Naive thymus-derived CD4-positive, alpha-beta T cell (primary cell): ENCODE data around the gene S100P. TPM values are rescaled to one million over a fixed set of nuclear protein-coding genes. Genes with fewer than 3 reads are reported as not detected.
"Not testable (repeated sequence)": the region's sequence is repeated elsewhere in the genome, so short reads cannot be mapped to it uniquely, and the experiment has no call there.

ENCODE experiments used
- ATAC-seq: fragments of 150-1000 bp; cut with Tn5 transposase; 2 replicates; pipeline ENCODE4 v1.10.0; 2021; ENCODE audit warnings: mild to moderate bottlenecking, moderate library complexity
- CTCF ChIA-PET: fragments of 350-600 bp; sonication (Branson Sonifier 250); formaldehyde crosslinking; loops from one replicate; lab custom pipeline; 2021; ENCODE audit warnings: antibody characterized with exemption; lab: Charles Lee
- POLR2A ChIA-PET: fragments of 350-600 bp; sonication (Branson Sonifier 250); formaldehyde crosslinking; loops from one replicate; lab custom pipeline; 2021; ENCODE audit warnings: antibody characterized with exemption, inconsistent platforms; lab: Charles Lee
- DNase-seq, 9 donors: peaks; one replicate each; pipeline versions ENCODE4 v3.0.0 to v3.0.0-alpha.2; 2020 to 2022; ENCODE audit warnings: mixed read lengths in 1 of 9
- H3K27ac ChIP-seq: one replicate; pipeline ENCODE4 v1.7.0; 2013; ENCODE audit warnings: mild to moderate bottlenecking, low read depth, low read length, moderate library complexity
- H3K27me3 ChIP-seq, 2 donors: one replicate each; pipeline ENCODE4 v1.7.0; 2013; ENCODE audit warnings: low read length in 2 of 2, mild to moderate bottlenecking in 2 of 2, moderate library complexity in 2 of 2; ENCODE audit not compliant: control insufficient read depth in 2 of 2, insufficient read depth in 2 of 2
- H3K36me3 ChIP-seq, 3 experiments: 1 replicate in 2 of 3; 2 replicates in 1 of 3; pipeline ENCODE4 v1.7.0; 2013; ENCODE audit warnings: low read length in 3 of 3, mild to moderate bottlenecking in 3 of 3, moderate library complexity in 1 of 3; ENCODE audit not compliant: insufficient read depth in 3 of 3, control insufficient read depth in 2 of 3
- H3K4me1 ChIP-seq, 2 donors: one replicate each; pipeline ENCODE4 v1.7.0; 2013; ENCODE audit warnings: low read length in 2 of 2, mild to moderate bottlenecking in 2 of 2, moderate library complexity in 1 of 2; ENCODE audit not compliant: control insufficient read depth in 2 of 2, insufficient read depth in 2 of 2
- H3K4me3 ChIP-seq: 2 replicates; pipeline ENCODE4 v1.7.0; 2013; ENCODE audit warnings: mild to moderate bottlenecking, low read length
- H3K9me3 ChIP-seq, 3 experiments: 1 replicate in 2 of 3; 2 replicates in 1 of 3; pipeline ENCODE4 v1.7.0; 2013; ENCODE audit warnings: low read length in 3 of 3; ENCODE audit not compliant: control insufficient read depth in 2 of 3
- H3K27ac Mint-ChIP-seq, 9 donors: one replicate each; pipeline ENCODE4 v1.8.0; 2020 to 2022; ENCODE audit warnings: mixed read lengths in 9 of 9, mild to moderate bottlenecking in 8 of 9, moderate library complexity in 5 of 9, inconsistent platforms in 2 of 9
- H3K27me3 Mint-ChIP-seq, 5 donors: one replicate each; pipeline ENCODE4 v1.8.0; 2021 to 2022; ENCODE audit warnings: mixed read lengths in 5 of 5, mild to moderate bottlenecking in 1 of 5
- H3K36me3 Mint-ChIP-seq, 5 donors: one replicate each; pipeline ENCODE4 v1.8.0; 2020 to 2022; ENCODE audit warnings: mixed read lengths in 5 of 5, mild to moderate bottlenecking in 3 of 5, inconsistent platforms in 1 of 5
- H3K4me1 Mint-ChIP-seq, 7 donors: one replicate each; pipeline ENCODE4 v1.8.0; 2020 to 2022; ENCODE audit warnings: mixed read lengths in 7 of 7, mild to moderate bottlenecking in 3 of 7, inconsistent platforms in 1 of 7
- H3K4me3 Mint-ChIP-seq, 10 donors: one replicate each; pipeline ENCODE4 v1.8.0; 2020 to 2022; ENCODE audit warnings: mild to moderate bottlenecking in 10 of 10, mixed read lengths in 10 of 10, moderate library complexity in 6 of 10, inconsistent platforms in 2 of 10
- H3K9me3 Mint-ChIP-seq, 11 donors: one replicate each; pipeline ENCODE4 v1.8.0; 2020 to 2022; ENCODE audit warnings: mixed read lengths in 11 of 11, mild to moderate bottlenecking in 4 of 11, inconsistent platforms in 1 of 11, moderate library complexity in 1 of 11
- intact Hi-C, 2 donors: fragments of 100-400 bp; cut with micrococcal nuclease; formaldehyde crosslinking; loops; one replicate each; pipeline ENCODE4 v1.15.1; 2023
- polyA plus RNA-seq, 2 donors: library from polyadenylated mRNA; unstranded; fragments of 300-500 nt; fragmentation: Illumina TruSeq; gene quantifications; one replicate each; pipeline ENCODE4 v1.2.3, GENCODE V29; 2021
- total RNA-seq, 6 experiments: library from RNA in 5 of 6; stranded (reverse) in 5 of 6; gene quantifications; 1 replicate in 5 of 6; 2 replicates in 1 of 6; pipeline ENCODE4 v1.2.3 and lab custom pipeline; 2021 to 2026

The S100P gene
- total and polyA plus RNA-seq, 7 experiments from 2014 or later = 0.65 to 15.7 (median 8.0) TPM; not detected in 3

DNA sequence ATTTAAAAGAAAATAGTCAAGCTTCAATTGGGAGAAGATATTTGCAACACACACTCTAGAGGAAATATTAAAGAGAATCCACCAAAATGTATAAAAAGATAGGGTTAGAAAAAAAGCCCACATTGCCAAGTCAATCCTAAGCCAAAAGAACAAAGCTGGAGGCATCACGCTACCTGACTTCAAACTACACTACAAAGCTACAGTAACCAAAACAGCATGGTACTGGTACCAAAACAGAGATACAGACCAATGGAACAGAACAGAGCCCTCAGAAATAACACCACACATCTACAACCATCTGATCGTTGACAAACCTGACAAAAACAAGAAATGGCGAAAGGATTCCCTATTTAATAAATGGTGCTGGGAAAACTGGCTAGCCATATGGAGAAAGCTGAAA, 39.5 kb upstream of the S100P start:
- H3K9me3 ChIP-seq, H3K36me3 ChIP-seq, DNase-seq, H3K36me3 Mint-ChIP-seq, intact Hi-C loops, H3K27me3 ChIP-seq, H3K4me3 Mint-ChIP-seq, H3K4me1 ChIP-seq, ATAC-seq, CTCF ChIA-PET, H3K9me3 Mint-ChIP-seq, H3K27ac ChIP-seq, H3K4me3 ChIP-seq, H3K27me3 Mint-ChIP-seq: not testable (repeated sequence)
- Mint-ChIP-seq H3K27ac (peak overlapping the region in 1 of 9 donors; percentile 21), H3K4me1 (peaks cover 0 to 13% (median 10%) of the 10 kb centered on the region in 7 donors)
- POLR2A ChIA-PET = interaction anchor here (0.9 to 1.6 kb wide), 4 partner anchors 9 to 14 kb away, joined by 4 to 6 read pairs (median 4); partner anchors contain the start of gene MRFAP1

DNA sequence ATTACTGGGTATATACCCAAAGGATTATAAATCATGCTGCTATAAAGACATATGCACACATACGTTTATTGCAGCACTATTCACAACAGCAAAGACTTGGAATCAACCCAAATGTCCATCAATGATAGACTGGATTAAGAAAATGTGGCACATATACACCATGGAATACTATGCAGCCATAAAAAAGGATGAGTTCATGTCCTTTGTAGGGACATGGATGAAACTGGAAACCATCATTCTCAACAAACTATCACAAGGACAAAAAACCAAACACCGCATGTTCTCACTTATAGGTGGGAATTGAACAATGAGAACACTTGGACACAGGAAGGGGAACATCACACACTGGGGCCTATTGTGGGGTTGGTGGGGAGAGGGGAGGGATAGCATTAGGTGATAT, 38.4 kb upstream of the S100P start:
- CTCF ChIA-PET, H3K36me3 Mint-ChIP-seq, H3K9me3 Mint-ChIP-seq, ATAC-seq, H3K4me1 ChIP-seq, H3K9me3 ChIP-seq, DNase-seq, H3K27ac Mint-ChIP-seq, H3K27me3 ChIP-seq, H3K27ac ChIP-seq, H3K36me3 ChIP-seq, H3K4me3 Mint-ChIP-seq, H3K4me3 ChIP-seq, intact Hi-C loops: not testable (repeated sequence)
- POLR2A ChIA-PET = interaction anchor here (6.6 kb wide), 1 partner anchor 13 kb away, joined by 90 read pairs; the partner anchor contains the start of gene MRFAP1
- H3K27me3 Mint-ChIP-seq = peaks cover 0 to 14% (median 0%) of the 10 kb centered on the region in 5 donors
- peaks cover 0 to 15% (median 10%) of the 10 kb centered on the region in 7 donors for H3K4me1 Mint-ChIP-seq

DNA sequence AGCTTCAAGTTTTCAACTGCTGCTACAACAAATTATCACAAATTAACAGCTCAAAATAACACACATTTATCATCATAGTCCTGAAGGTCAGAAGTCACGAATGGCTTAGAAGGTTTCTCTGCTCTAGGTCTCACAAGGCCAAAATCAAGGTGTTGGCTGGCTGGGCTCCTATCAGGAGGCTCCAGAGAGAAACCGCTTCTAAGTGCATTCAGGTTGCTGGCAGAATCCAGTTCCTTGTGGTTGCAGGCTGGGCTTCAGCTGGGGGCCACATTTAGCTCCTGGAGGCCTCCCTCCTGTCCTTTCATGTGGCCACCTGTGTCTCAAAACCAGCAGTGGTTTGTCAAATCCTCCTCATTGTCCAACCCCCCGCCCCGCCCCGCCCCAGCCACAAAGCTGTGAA, 37.8 kb upstream of the S100P start:
- intact Hi-C loops = no loop called here
- peaks cover 0 to 15% (median 10%) of the 10 kb centered on the region in 7 donors for H3K4me1 Mint-ChIP-seq
- H3K27me3 ChIP-seq = no peaks in the 10 kb centered on the region
- H3K4me3 Mint-ChIP-seq = no peak overlapping the region
- CTCF ChIA-PET = no interaction called here
- DNase-seq (no peak), ATAC-seq (no peak)
- no peaks in the 10 kb centered on the region for H3K36me3 ChIP-seq
- H3K27me3 Mint-ChIP-seq = peaks cover 0 to 20% (median 0%) of the 10 kb centered on the region in 5 donors
- H3K4me1 ChIP-seq = peaks cover 4 to 5% of the 10 kb centered on the region in 2 donors
- no peak overlapping the region for H3K27ac ChIP-seq
- peak overlapping the region in 1 of 9 donors; percentile 43 for H3K27ac Mint-ChIP-seq
- H3K9me3 ChIP-seq = no peaks in the 10 kb centered on the region
- POLR2A ChIA-PET = interaction anchor here (1.5 to 6.6 kb wide), 3 partner anchors 13 to 19 kb away, joined by 5 to 90 read pairs (median 48); partner anchors contain the start of gene MRFAP1
- peaks cover 0 to 6% (median 0%) of the 10 kb centered on the region in 5 donors for H3K36me3 Mint-ChIP-seq
- H3K4me3 ChIP-seq = no peak overlapping the region
- H3K9me3 Mint-ChIP-seq = peaks cover 0 to 6% (median 0%) of the 10 kb centered on the region in 11 donors

DNA sequence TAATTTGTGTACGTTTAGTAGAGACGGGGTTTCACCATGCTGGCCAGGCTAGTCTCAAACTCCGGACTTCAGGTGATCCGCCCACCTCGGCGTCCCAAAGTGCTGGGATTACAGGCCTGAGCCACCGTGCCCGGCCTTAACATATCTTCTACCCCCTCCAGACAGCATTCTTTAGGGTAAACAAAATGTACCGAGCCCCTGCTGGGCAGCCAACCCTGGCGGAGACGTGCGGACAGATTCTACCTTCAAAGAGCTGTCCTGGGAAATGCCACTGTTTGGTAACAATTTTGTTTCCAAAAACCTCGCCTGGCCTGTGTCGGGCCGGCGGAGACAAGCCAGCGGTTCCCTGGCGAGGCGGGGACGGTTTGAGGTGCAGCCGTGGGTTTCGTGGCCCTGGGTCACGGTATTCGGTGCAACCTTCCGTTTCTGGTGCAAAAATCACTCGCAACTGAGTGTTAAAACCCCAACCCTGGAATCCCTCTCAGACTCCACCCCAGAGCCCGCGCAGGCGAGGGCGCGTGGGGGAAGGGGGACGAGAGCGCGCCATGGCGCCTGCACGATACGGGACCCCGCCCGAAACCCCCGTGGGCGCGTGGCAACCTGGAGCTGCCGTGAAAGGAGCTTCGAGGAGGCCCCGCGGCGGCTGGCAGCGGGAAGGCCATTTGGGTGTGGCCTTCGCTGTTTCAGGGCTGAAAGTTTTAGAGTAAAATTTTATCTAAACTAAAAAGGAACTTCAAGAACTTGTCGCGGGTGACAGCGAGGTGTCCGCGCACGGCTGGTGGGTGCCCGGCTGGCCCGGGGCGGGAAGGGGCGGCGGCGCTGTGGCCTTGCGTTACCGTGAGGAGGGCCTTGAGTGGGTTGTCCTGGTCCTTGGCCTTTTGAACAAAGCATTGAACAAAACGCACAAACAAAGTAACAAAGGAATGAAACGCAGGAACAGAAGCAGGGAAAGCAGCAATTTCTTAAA, 36.2 kb upstream of the S100P start:
- DNase-seq (no peak), ATAC-seq (no peak)
- H3K27me3 Mint-ChIP-seq = peaks cover 0 to 35% (median 0%) of the 10 kb centered on the region in 5 donors
- H3K9me3 ChIP-seq = no peaks in the 10 kb centered on the region
- POLR2A ChIA-PET = interaction anchor here (0.6 to 6.6 kb wide), 6 partner anchors 9 to 53 kb away, joined by 3 to 90 read pairs (median 5); partner anchors contain the start of gene MRFAP1
- H3K4me3 ChIP-seq = no peak overlapping the region
- peaks cover 0 to 2% of the 10 kb centered on the region in 2 donors for H3K27me3 ChIP-seq
- peaks cover 0 to 6% (median 0%) of the 10 kb centered on the region in 5 donors for H3K36me3 Mint-ChIP-seq
- H3K27ac Mint-ChIP-seq = peak overlapping the region in 1 of 9 donors; percentile 11
- H3K4me1 Mint-ChIP-seq = peaks cover 0 to 15% (median 10%) of the 10 kb centered on the region in 7 donors
- intact Hi-C loops = loop anchor here in 1 of 2 donors (1.0 kb wide), 1 partner anchor 17 kb away; the partner anchor contains the start of gene MRFAP1
- CTCF ChIA-PET = interaction anchor here (0.6 kb wide), 1 partner anchor 40 kb away, joined by 3 read pairs; no protein-coding TSS in a partner anchor
- peaks cover 4 to 5% of the 10 kb centered on the region in 2 donors for H3K4me1 ChIP-seq
- no peaks in the 10 kb centered on the region for H3K36me3 ChIP-seq
- H3K4me3 Mint-ChIP-seq = peak overlapping the region in 8 of 10 donors; percentile 60 to 81 (median 76)
- peaks cover 0 to 6% (median 0%) of the 10 kb centered on the region in 11 donors for H3K9me3 Mint-ChIP-seq
- H3K27ac ChIP-seq = no peak overlapping the region

DNA sequence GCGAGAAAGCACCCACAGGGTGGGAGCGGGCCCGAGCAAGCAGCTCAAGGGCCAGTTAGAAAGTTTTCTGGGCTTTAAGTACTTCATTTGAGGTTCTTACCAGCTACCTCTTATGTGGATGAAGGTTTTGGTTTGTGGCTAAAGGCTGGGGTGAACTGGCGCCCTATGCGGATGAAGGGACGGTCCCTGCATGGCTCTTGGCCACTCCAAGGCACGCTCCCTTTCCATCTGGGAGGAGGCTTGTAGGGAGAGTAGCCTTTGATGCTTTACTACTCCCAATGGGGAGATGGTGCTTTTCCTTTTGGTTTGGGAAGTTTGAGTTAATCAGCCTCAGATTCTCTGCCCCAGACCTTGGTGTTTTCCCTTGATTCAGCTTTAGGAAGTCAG, 35.5 kb upstream of the S100P start:
- H3K4me1 Mint-ChIP-seq = peaks cover 0 to 15% (median 10%) of the 10 kb centered on the region in 7 donors
- ChIA-PET POLR2A (interaction anchor here (0.6 to 6.6 kb wide), 10 partner anchors 9 to 56 kb away, joined by 3 to 90 read pairs (median 4); partner anchors contain the start of gene MRFAP1), CTCF (interaction anchor here (1.1 kb wide), 1 partner anchor 18 kb away, joined by 3 read pairs; no protein-coding TSS in a partner anchor)
- no peaks in the 10 kb centered on the region for H3K9me3 ChIP-seq
- ATAC-seq (no peak), DNase-seq (no peak)
- no peaks in the 10 kb centered on the region for H3K36me3 ChIP-seq
- peak overlapping the region in 7 of 9 donors; percentile 8 to 76 (median 28) for H3K27ac Mint-ChIP-seq
- no peak overlapping the region for H3K27ac ChIP-seq
- peak overlapping the region; percentile 51 for H3K4me3 ChIP-seq
- H3K4me1 ChIP-seq = peaks cover 4 to 5% of the 10 kb centered on the region in 2 donors
- H3K9me3 Mint-ChIP-seq = peaks cover 0 to 6% (median 0%) of the 10 kb centered on the region in 11 donors
- H3K27me3 Mint-ChIP-seq = peaks cover 0 to 39% (median 0%) of the 10 kb centered on the region in 5 donors
- peak overlapping the region; percentile 58 to 81 (median 76) for H3K4me3 Mint-ChIP-seq
- intact Hi-C loops = loop anchor here in 1 of 2 donors (1.0 kb wide), 1 partner anchor 18 kb away; the partner anchor contains the start of gene MRFAP1
- peaks cover 0 to 6% (median 0%) of the 10 kb centered on the region in 5 donors for H3K36me3 Mint-ChIP-seq
- H3K27me3 ChIP-seq = peaks cover 0 to 2% of the 10 kb centered on the region in 2 donors

DNA sequence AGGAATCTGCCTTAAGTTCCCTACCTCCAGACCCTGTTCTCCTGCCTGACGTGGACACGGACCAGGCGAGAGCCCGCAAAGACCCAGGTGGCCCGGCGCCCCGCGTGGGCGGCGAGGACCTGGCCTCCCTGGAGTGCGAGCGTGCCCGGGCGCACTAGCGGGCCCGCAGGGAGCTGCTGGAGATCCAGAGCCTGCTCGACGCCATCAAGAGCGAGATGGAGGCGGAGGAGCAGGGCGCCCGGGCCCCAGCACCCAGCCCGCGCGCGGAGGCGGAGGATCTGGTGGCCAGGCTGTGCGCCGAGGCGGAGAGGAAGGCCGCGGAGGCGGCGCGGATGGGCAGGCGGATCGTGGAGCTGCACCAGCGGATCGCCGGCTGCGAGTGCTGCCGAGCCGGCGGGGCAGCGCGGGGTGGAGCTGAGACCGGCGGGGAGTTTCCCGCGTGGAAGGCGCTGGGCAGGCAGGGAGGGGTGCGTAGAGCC, 35.0 kb upstream of the S100P start:
- Mint-ChIP-seq H3K36me3 (peaks cover 0 to 6% (median 0%) of the 10 kb centered on the region in 5 donors), H3K27ac (peak overlapping the region in 6 of 9 donors; percentile 11 to 76 (median 44)), H3K4me3 (peak overlapping the region; percentile 60 to 81 (median 76)), H3K27me3 (peaks cover 0 to 43% (median 0%) of the 10 kb centered on the region in 5 donors), H3K4me1 (peaks cover 0 to 15% (median 10%) of the 10 kb centered on the region in 7 donors), H3K9me3 (peaks cover 0 to 6% (median 0%) of the 10 kb centered on the region in 11 donors)
- Histone ChIP-seq H3K9me3 (no peaks in the 10 kb centered on the region), H3K27me3 (peaks cover 0 to 2% of the 10 kb centered on the region in 2 donors), H3K4me3 (peak overlapping the region; percentile 51), H3K36me3 (no peaks in the 10 kb centered on the region), H3K27ac (peak overlapping the region; percentile 22), H3K4me1 (peaks cover 4 to 5% of the 10 kb centered on the region in 2 donors)
- intact Hi-C loops = loop anchor here in 1 of 2 donors (1.0 kb wide), 1 partner anchor 18 kb away; the partner anchor contains the start of gene MRFAP1
- DNase-seq (peak; percentile 47 to 61 (median 55)), ATAC-seq (peak; percentile 96)
- ChIA-PET POLR2A (interaction anchor here (0.8 to 6.6 kb wide), 11 partner anchors 10 to 250 kb away, joined by 3 to 90 read pairs (median 4); partner anchors contain the start of genes BLOC1S4 and MRFAP1), CTCF (interaction anchor here (0.6 to 1.1 kb wide), 2 partner anchors 17 to 335 kb away, joined by 3 to 4 read pairs; no protein-coding TSS in a partner anchor)
